ENCODE data around the gene LYSMD3. TPM values are rescaled to one million over a fixed set of nuclear protein-coding genes. Genes with fewer than 3 reads are reported as not detected.

The LYSMD3 gene
- total RNA-seq, 1 donor from 2014 or later = 21.6 TPM

DNA sequence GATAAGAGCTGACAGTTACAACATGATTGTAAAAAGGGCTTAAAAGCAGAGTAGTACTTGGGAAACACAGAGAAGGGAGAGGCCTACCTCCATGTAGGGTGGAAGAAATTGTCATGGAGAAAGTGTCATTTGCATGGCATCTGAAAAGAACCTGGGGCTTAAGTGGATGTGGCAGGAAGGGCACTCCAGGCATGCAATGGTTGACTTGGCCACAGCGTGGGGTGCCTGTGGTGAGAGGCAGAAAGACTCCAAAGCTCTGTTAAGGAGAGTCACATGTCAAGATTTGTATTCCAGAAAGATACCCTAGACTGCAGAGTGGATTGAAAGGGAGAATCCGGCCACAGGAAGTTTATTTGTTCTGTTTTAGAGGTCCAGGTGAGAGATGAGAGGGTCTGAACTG is 52.3 kb downstream of the LYSMD3 start:
- no peak overlapping the region for H3K27ac ChIP-seq
- no peak for ATAC-seq
- DNase-seq = no peak
- TF ChIP-seq CTCF (IDR thresholded peaks at IDR 0.05) = no peak
- intact Hi-C loops (cut with DNase I) = no loop called here
- H3K4me3 ChIP-seq = peak overlapping the region; percentile 7
- H3K9me3 ChIP-seq = no peaks in the 10 kb centered on the region
- no peaks in the 10 kb centered on the region for H3K36me3 ChIP-seq
- peaks cover 23% of the 10 kb centered on the region for H3K4me1 ChIP-seq
- H3K27me3 ChIP-seq (ENCODE audit: low read depth) = no peaks in the 10 kb centered on the region

GRCh38 chr5:90476391-90476790 is 53.0 kb downstream of the LYSMD3 start:
- DNase-seq = no peak
- no peak overlapping the region for H3K27ac ChIP-seq
- no peak for TF ChIP-seq CTCF (IDR thresholded peaks at IDR 0.05)
- H3K4me1 ChIP-seq = peaks cover 23% of the 10 kb centered on the region
- intact Hi-C loops (cut with DNase I) = no loop called here
- H3K9me3 ChIP-seq = no peaks in the 10 kb centered on the region
- H3K27me3 ChIP-seq (ENCODE audit: low read depth) = no peaks in the 10 kb centered on the region
- no peak overlapping the region for H3K4me3 ChIP-seq
- no peak for ATAC-seq
- no peaks in the 10 kb centered on the region for H3K36me3 ChIP-seq

DNA sequence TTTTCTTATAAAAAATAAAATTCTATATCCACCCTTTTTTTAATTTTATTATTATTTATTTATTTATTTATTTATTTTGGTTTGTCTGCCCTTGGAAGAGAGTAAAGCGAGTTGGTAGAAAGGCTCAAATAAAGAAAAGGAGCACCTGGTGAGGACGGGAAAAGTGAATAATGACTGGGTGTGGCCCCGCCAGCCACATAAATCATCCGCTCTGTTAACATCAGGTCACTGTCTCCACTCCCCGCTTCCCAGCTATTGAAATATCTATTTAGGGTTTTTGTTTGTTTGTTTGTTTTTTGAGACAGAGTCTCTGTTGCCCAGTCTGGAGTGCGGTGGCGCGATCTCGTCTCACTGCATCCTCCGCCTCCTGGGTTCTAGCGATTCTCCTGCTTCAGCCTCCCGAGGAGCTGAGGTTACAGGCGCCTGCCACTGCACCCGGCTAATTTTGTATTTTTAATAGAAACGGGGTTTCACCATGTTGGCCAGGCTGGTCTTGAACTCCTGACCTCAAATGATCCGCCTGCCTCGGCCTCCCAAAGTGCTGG is 53.9 kb downstream of the LYSMD3 start:
- no peaks in the 10 kb centered on the region for H3K9me3 ChIP-seq
- ATAC-seq = no peak
- no peaks in the 10 kb centered on the region for H3K27me3 ChIP-seq (ENCODE audit: low read depth)
- no peaks in the 10 kb centered on the region for H3K36me3 ChIP-seq
- peaks cover 23% of the 10 kb centered on the region for H3K4me1 ChIP-seq
- no peak overlapping the region for H3K27ac ChIP-seq
- DNase-seq = no peak
- intact Hi-C loops (cut with DNase I) = no loop called here
- peak overlapping the region; percentile 96 for H3K4me3 ChIP-seq
- TF ChIP-seq CTCF (IDR thresholded peaks at IDR 0.05) = no peak

DNA sequence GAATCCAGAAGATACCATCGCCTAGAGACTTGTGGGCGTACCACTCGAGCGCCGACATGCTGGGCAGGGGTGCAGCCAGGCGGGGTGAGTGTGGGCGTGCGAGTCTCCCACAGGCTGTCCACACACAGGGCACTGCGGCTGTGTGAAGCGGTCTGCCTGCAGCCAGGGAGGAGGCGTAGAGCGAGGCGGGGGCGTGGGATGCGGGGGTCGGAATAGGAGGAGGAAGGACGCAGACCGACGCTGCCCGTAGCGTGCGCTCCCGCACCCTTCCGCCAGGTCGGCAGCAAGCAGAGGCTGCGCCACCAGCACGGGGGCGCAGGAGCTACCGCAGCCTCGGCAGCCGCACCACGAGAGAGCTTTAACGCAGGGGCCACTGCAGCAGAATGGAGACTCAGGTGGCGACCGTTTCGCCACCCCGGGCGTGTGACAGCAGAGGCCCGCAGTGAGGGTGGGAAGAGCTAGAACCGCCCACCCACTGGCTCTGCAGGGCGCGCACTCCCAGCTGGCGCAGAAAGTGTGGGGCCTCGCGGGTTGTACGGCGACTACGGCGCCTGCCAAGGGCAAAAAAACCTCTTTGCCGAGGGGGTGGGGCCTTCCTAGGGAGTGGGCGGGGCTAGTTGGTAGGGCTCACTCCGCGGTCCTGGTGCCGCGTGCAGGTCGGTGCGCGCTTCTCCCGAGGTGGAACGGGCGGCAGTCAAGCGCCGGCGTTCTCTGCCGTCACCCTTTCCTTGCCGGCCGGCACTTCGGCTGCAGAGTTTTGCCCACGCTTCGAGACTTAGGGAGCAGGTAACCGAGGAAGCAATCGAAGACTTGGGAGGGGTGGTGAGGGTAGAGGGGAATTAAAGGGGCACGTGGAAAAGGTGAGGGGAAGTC is 54.9 kb downstream of the LYSMD3 start, which contains the start of the genes MBLAC2 and POLR3G:
Gene MBLAC2, minus strand, starts transcription at position 537 of the 873 bp plus-strand sequence. Its CDS starts 479 bp downstream, at position 58.
Gene POLR3G, plus strand, starts transcription at position 630 of the 873 bp plus-strand sequence. CDS start 10,704 bp downstream, outside the sequence.
- peaks cover 23% of the 10 kb centered on the region for H3K4me1 ChIP-seq
- no peaks in the 10 kb centered on the region for H3K9me3 ChIP-seq
- H3K4me3 ChIP-seq = peak within 1 kb of the TSS; percentile 96
- peak; percentile 61 for TF ChIP-seq CTCF (IDR thresholded peaks at IDR 0.05)
- intact Hi-C loops (cut with DNase I) = no loop called here
- ATAC-seq (peak; percentile 98), DNase-seq (peak; percentile 94)
- peak within 1 kb of the TSS; percentile 83 for H3K27ac ChIP-seq
- no peaks in the 10 kb centered on the region for H3K36me3 ChIP-seq
- H3K27me3 ChIP-seq (ENCODE audit: low read depth) = no peaks in the 10 kb centered on the region

- peaks cover 23% of the 10 kb centered on the region for H3K4me1 ChIP-seq
- H3K4me3 ChIP-seq = peak overlapping the region; percentile 96
- no peak for TF ChIP-seq CTCF (IDR thresholded peaks at IDR 0.05)
- DNase-seq (peak; percentile 69), ATAC-seq (peak; percentile 62 to 65)
- H3K27ac ChIP-seq = peak overlapping the region; percentile 83
- intact Hi-C loops (cut with DNase I) = no loop called here
- H3K36me3 ChIP-seq = no peaks in the 10 kb centered on the region
- H3K27me3 ChIP-seq (ENCODE audit: low read depth) = no peaks in the 10 kb centered on the region
- H3K9me3 ChIP-seq = no peaks in the 10 kb centered on the region
Observed at GRCh38 chr5:90473396-90474234, 55.8 kb downstream of the LYSMD3 start.

Measured in lower lobe of right lung (tissue), 2 donors.